ENCODE data around the gene SLC25A46. TPM values are rescaled to one million over a fixed set of nuclear protein-coding genes. Genes with fewer than 3 reads are reported as not detected.
"Not testable (repeated sequence)": the region's sequence is repeated elsewhere in the genome, so short reads cannot be mapped to it uniquely, and the experiment has no call there.

SLC25A46 gene
- total RNA-seq, 4 donors from 2014 or later: 62.6 to 84.5 (median 72.0) TPM

DNA sequence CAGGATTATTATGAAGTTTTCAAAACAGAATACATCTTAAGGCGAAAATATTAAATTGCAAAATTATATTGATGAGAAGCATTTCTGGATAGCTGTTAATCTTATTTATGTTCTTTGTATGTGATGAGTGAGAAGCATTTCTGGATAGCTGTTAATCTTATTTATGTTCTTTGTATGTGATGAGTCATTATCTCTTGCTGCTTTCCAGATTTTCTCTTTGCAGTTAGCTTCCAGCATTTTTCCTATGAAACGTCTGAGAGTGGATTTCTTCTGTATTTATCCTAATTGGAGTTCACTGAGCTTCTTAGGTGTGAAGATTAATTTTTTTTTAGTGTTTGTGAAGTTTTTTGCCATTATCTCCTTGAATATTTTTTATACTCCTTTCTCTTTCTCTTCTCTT is 20.5 kb upstream of the SLC25A46 start:
- intact Hi-C loops (cut with DNase I; ENCODE audit: low total_unique reads): no loop called here
- Histone ChIP-seq H3K9me3 (no peaks in the 10 kb centered on the region), H3K36me3 (no peaks in the 10 kb centered on the region), H3K4me1 (no peaks in the 10 kb centered on the region), H3K4me3 (no peak overlapping the region), H3K27ac (no peak overlapping the region), H3K27me3 (no peaks in the 10 kb centered on the region)
- no peak for DNase-seq
- 53 to 63% methylated on average over 2 of the region's 2 CpGs for WGBS, 2 donors (ENCODE audit: low coverage in 1 of 2)
- TF ChIP-seq, protein P1, sequence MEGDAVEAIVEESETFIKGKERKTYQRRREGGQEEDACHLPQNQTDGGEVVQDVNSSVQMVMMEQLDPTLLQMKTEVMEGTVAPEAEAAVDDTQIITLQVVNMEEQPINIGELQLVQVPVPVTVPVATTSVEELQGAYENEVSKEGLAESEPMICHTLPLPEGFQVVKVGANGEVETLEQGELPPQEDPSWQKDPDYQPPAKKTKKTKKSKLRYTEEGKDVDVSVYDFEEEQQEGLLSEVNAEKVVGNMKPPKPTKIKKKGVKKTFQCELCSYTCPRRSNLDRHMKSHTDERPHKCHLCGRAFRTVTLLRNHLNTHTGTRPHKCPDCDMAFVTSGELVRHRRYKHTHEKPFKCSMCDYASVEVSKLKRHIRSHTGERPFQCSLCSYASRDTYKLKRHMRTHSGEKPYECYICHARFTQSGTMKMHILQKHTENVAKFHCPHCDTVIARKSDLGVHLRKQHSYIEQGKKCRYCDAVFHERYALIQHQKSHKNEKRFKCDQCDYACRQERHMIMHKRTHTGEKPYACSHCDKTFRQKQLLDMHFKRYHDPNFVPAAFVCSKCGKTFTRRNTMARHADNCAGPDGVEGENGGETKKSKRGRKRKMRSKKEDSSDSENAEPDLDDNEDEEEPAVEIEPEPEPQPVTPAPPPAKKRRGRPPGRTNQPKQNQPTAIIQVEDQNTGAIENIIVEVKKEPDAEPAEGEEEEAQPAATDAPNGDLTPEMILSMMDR (IDR thresholded peaks at IDR 0.05): no peak
- TF ChIP-seq POLR2AphosphoS5 (IDR thresholded peaks at IDR 0.05): no peak
- in situ Hi-C loops (cut with MboI; ENCODE audit: low pct_ligation_motif_present in 1 of 4, low pct_unique_long_range_greater_than_20kb in 1 of 4, low sequenced_read_pairs in 3 of 4): no loop called here

DNA sequence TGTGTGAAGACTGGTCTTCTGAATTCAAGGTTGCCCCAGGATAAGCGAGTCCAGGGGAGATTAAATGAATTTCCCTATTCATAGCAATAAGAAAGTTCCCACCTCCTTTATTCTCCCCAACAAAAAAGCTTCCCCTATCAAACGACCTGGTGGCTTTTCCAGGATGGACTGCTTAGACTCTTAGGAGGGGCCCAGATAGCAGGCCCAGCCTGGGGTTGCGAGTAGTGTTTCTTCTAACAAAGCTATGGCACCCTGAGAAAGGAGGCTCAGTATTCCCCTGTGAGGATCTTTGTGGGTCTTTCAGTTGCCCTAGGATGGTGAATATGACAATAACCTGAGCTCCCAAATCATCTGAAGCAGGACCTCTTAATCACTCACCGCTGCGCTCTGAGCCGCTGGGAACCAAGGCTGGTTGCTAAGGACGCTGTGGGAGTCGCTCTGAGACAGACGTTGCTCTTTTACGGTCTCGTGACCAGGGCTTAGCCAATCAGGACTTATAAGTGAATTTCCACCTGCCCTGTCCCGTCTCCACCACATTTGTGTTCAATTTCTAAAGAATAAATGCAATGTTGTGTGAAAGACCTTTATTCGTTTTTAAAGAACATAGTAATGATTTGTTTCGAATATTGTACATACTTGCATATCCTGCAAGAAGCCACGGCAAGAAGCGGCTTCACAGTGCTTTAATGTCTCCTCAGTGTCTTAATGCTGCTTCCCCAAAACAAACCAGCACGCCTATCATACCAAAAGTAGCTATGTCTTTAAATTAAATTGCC is 12.4 kb upstream of the SLC25A46 start, which contains the start of gene TMEM232:
TSS of gene TMEM232 (minus strand) at position 423 of the 776 bp plus-strand sequence. CDS start 59,319 bp downstream, outside the sequence.
- Histone ChIP-seq H3K27ac (peak within 1 kb of the TSS in 3 of 4 donors; percentile 21 to 68 (median 29)), H3K4me3 (peak within 1 kb of the TSS in 3 of 4 donors; percentile 33 to 56 (median 47)), H3K27me3 (no peaks in the 10 kb centered on the region), H3K4me1 (peaks cover 0 to 3% (median 0%) of the 10 kb centered on the region in 4 donors), H3K36me3 (no peaks in the 10 kb centered on the region), H3K9me3 (no peaks in the 10 kb centered on the region)
- in situ Hi-C loops (cut with MboI; ENCODE audit: low pct_ligation_motif_present in 1 of 4, low pct_unique_long_range_greater_than_20kb in 1 of 4, low sequenced_read_pairs in 3 of 4): no loop called here
- intact Hi-C loops (cut with DNase I; ENCODE audit: low total_unique reads): no loop called here
- 19 to 39% methylated on average over 14 to 17 of the region's 17 CpGs for WGBS, 2 donors (ENCODE audit: low coverage in 1 of 2)
- DNase-seq: peak; percentile 76
- TF ChIP-seq POLR2A (IDR thresholded peaks at IDR 0.05) (no peak), EP300 (IDR thresholded peaks at IDR 0.05; ENCODE audit: low read depth) (no peak), POLR2AphosphoS5 (IDR thresholded peaks at IDR 0.05) (no peak)
- TF ChIP-seq, protein P1 (IDR thresholded peaks at IDR 0.05): no peak

DNA sequence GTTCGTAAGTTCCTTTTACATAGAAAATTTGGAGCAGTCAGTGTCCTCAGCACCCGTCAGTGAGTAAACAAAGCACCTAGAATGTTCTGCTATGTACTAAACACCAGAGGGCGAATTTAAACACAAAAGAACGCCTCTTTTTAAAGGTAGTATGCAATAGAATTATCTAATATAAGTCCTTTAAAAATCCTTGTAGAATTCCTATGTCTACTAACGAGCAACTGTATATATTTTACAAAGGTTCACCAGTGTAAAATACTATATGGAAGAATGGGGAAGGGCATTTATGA is 11.8 kb upstream of the SLC25A46 start:
- no peaks in the 10 kb centered on the region for H3K36me3 ChIP-seq
- peak overlapping the region in 3 of 4 donors; percentile 21 to 68 (median 29) for H3K27ac ChIP-seq
- intact Hi-C loops (cut with DNase I; ENCODE audit: low total_unique reads): no loop called here
- H3K4me1 ChIP-seq: peaks cover 0 to 3% (median 0%) of the 10 kb centered on the region in 4 donors
- H3K27me3 ChIP-seq: no peaks in the 10 kb centered on the region
- H3K9me3 ChIP-seq: no peaks in the 10 kb centered on the region
- DNase-seq: no peak
- peak overlapping the region in 3 of 4 donors; percentile 33 to 56 (median 47) for H3K4me3 ChIP-seq
- in situ Hi-C loops (cut with MboI; ENCODE audit: low pct_ligation_motif_present in 1 of 4, low pct_unique_long_range_greater_than_20kb in 1 of 4, low sequenced_read_pairs in 3 of 4): no loop called here
- WGBS, 2 donors (ENCODE audit: low coverage in 1 of 2): 35 to 42% methylated on average over 3 to 5 of the region's 5 CpGs
- TF ChIP-seq, protein P1 (IDR thresholded peaks at IDR 0.05): peak in 1 of 5 experiments; percentile 31
- TF ChIP-seq POLR2A (IDR thresholded peaks at IDR 0.05): no peak

DNA sequence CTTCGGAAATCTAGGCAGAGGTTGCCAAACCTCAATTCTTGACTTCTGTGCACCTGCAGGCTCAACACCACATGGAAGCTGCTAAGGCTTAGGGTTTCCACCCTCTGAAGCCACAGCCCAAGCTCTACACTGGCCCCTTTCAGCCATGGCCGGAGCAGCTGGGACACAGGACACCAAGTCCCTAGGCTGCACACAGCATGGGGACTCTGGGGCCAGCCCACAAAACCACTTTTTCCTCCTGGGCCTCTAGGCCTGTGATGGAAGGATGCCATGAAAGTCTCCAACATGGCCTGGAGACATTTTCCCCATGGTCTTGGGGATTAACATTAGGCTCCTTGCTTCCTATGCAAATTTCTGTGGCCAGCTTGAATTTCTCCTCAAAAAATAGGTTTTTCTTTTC is 7.3 kb upstream of the SLC25A46 start:
- DNase-seq; H3K27me3 ChIP-seq; in situ Hi-C loops (cut with MboI; ENCODE audit: low pct_ligation_motif_present in 1 of 4, low pct_unique_long_range_greater_than_20kb in 1 of 4, low sequenced_read_pairs in 3 of 4); H3K9me3 ChIP-seq; H3K36me3 ChIP-seq; H3K4me1 ChIP-seq; H3K4me3 ChIP-seq; H3K27ac ChIP-seq; intact Hi-C loops (cut with DNase I; ENCODE audit: low total_unique reads): not testable (repeated sequence)
- 83 to 100% methylated on average over 1 to 2 of the region's 2 CpGs for WGBS, 2 donors (ENCODE audit: low coverage in 1 of 2)

DNA sequence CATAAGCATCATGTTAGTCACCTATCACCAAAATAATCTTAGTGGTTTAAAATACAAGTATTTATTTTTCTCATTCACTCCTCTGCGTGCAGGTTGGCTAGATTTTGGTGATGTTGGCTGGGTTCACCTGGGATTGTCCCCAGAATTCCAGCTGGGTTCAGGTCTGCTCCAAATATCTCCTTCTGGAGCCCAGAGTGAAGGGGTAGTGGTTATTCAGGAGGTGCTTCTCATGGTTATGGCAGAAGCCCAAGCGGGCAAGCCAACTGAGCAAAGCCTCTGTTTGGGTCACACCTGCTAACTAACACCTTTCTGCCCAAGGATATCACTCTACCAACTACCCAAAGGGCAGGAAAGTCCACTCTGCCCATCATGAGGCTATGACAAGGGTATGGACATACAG is 4.7 kb upstream of the SLC25A46 start:
- Histone ChIP-seq H3K27me3 (no peaks in the 10 kb centered on the region), H3K27ac (no peak overlapping the region), H3K4me1 (peaks cover 0 to 14% (median 3%) of the 10 kb centered on the region in 4 donors), H3K9me3 (no peaks in the 10 kb centered on the region), H3K36me3 (no peaks in the 10 kb centered on the region), H3K4me3 (no peak overlapping the region)
- no peak for TF ChIP-seq POLR2AphosphoS5 (IDR thresholded peaks at IDR 0.05)
- TF ChIP-seq EP300 (IDR thresholded peaks at IDR 0.05; ENCODE audit: low read depth): no peak
- TF ChIP-seq POLR2A (IDR thresholded peaks at IDR 0.05): no peak
- TF ChIP-seq, protein P1 (IDR thresholded peaks at IDR 0.05): no peak
- intact Hi-C loops (cut with DNase I; ENCODE audit: low total_unique reads): no loop called here
- WGBS, 2 donors (ENCODE audit: low coverage in 1 of 2): 86 to 95% methylated on average over 1 to 2 of the region's 2 CpGs
- DNase-seq: no peak
- in situ Hi-C loops (cut with MboI; ENCODE audit: low pct_ligation_motif_present in 1 of 4, low pct_unique_long_range_greater_than_20kb in 1 of 4, low sequenced_read_pairs in 3 of 4): no loop called here
